ENCODE measurements around the gene JAML.

DNA sequence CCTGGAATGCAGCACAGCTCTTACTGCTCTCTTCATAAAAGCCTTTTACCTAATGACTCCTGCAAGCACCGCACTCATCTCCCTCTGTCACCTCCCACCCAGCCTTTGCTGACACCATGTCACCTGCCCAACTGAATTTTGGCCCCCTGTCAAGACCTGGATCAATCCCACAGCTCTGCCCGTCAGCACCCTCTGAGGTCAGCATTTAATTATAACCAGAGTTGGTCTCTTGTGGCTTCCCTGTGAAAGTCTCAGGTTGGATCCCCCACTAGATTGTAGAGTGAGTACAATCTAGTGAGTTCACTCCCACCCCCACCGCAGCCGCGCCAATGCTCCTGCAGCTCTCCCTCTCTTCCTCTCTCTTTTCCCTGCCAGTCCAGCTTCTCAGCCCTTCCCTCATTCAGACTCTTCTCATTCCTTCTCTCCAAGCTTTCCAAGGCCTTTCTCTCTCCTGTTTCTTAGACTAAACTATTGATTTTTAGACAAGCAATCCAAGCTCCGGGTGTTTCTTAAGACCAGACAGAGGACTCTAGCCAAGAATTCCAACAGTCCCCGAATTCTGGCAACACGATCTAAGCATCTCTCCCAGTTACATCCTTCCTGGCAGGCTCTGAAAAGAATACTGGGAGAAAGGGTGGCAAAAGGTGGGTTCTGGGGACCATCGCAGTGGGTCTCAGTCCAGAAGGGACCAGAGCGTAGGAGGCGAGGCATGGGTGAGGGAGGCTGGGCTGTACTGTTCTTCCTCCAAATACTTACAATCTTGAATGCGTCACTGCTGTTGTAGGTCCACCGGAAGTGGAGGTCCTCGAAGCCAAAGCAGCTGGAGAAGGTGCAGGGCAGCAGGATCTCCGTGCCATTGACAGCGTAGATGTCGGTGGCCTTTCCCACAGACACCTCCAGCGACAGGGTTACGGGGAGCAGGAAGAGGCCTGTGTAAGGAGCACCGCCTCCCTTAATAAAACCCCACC, 80.2 kb downstream of the JAML start:
- TF ChIP-seq CTCF (IDR thresholded peaks at IDR 0.05): no peak
- TF ChIP-seq POLR2A (IDR thresholded peaks at IDR 0.05): no peak
